HEK293 (cell line): ENCODE measurements around the gene CEP57L1.

Experiments
- CTCF ChIA-PET: fragments of 350-600 bp; formaldehyde crosslinking; extraction: SDS; loops from one replicate; lab custom pipeline; 2021; ENCODE audit warnings: antibody characterized with exemption; lab: Yijun Ruan, JAX
- POLR2A ChIA-PET: fragments of 300-600 bp; formaldehyde crosslinking; extraction: SDS; loops from one replicate; lab custom pipeline; 2020; ENCODE audit warnings: antibody characterized with exemption, inconsistent platforms; lab: Yijun Ruan, JAX
- H3K27ac ChIP-seq: fragments of 200-500 bp; sonication (Bioruptor generic); 2 replicates; pipeline ENCODE4 v1.5.1; 2014; ENCODE audit warnings: low read depth, low read length, control low read depth, inconsistent platforms; ENCODE audit errors: extremely low read depth
- H3K36me3 ChIP-seq, 2 experiments: fragments of 200-500 bp in 1 of 2; sonication (Bioruptor generic) in 1 of 2; 1 replicate in 1 of 2; 2 replicates in 1 of 2; pipeline ENCODE4 v1.5.1; 2014 to 2017; ENCODE audit warnings: inconsistent platforms in 2 of 2, low read length in 2 of 2; ENCODE audit not compliant: control insufficient read depth in 2 of 2, insufficient read depth in 1 of 2
- H3K4me1 ChIP-seq: fragments of 200-500 bp; sonication (Bioruptor generic); 2 replicates; pipeline ENCODE4 v1.5.1; 2014; ENCODE audit warnings: mild to moderate bottlenecking, low read length, inconsistent platforms; ENCODE audit not compliant: control insufficient read depth, insufficient read depth
- H3K4me3 ChIP-seq: 2 replicates; pipeline ENCODE4 v1.5.1; 2011; ENCODE audit warnings: low read depth, mild to moderate bottlenecking, control low read depth, low read length, moderate library complexity
- H3K9me3 ChIP-seq: fragments of 200-500 bp; sonication (Bioruptor generic); 2 replicates; pipeline ENCODE4 v1.5.1; 2014; ENCODE audit warnings: low read depth, low read length, inconsistent platforms; ENCODE audit not compliant: control insufficient read depth, insufficient read depth
- FEZF1 ChIP-seq: fragments of 450-650 bp; formaldehyde crosslinking; IDR thresholded peaks from 2 replicates; pipeline ENCODE4 v1.5.1; 2016; ENCODE audit warnings: missing biosample characterization, missing genetic modification characterization
- GLI4 ChIP-seq: fragments of 450-650 bp; formaldehyde crosslinking; IDR thresholded peaks from 2 replicates; pipeline ENCODE4 v1.5.1; 2016; ENCODE audit warnings: missing biosample characterization, missing genetic modification characterization
- IKZF3 ChIP-seq: fragments of 450-650 bp; IDR thresholded peaks from 2 replicates; pipeline ENCODE4 v1.5.0; 2018; ENCODE audit warnings: missing biosample characterization, mild to moderate bottlenecking, missing genetic modification characterization, moderate library complexity
- KLF10 ChIP-seq: fragments of 450-650 bp; IDR thresholded peaks from 2 replicates; pipeline ENCODE4 v1.5.1; 2018; ENCODE audit warnings: missing biosample characterization, mild to moderate bottlenecking, missing genetic modification characterization
- WT1 ChIP-seq: fragments of 450-650 bp; formaldehyde crosslinking; IDR thresholded peaks from 2 replicates; pipeline ENCODE4 v1.5.1; 2016; ENCODE audit warnings: missing biosample characterization, missing genetic modification characterization
- YY2 ChIP-seq: fragments of 450-650 bp; formaldehyde crosslinking; IDR thresholded peaks from 2 replicates; pipeline ENCODE4 v1.5.1; 2016; ENCODE audit warnings: missing biosample characterization, missing genetic modification characterization
- ZBTB1 ChIP-seq: fragments of 450-650 bp; formaldehyde crosslinking; IDR thresholded peaks from 2 replicates; pipeline ENCODE4 v1.5.1; 2016; ENCODE audit warnings: missing biosample characterization, missing genetic modification characterization
- ZEB2 ChIP-seq: fragments of 450-650 bp; formaldehyde crosslinking; IDR thresholded peaks from 2 replicates; pipeline ENCODE4 v1.5.1; 2016; ENCODE audit warnings: missing biosample characterization, missing genetic modification characterization
- ZNF138 ChIP-seq: fragments of 450-650 bp; formaldehyde crosslinking; IDR thresholded peaks from 2 replicates; pipeline ENCODE4 v1.5.1; 2016; ENCODE audit warnings: missing biosample characterization, missing genetic modification characterization, borderline replicate concordance
- ZNF140 ChIP-seq: fragments of 450-650 bp; formaldehyde crosslinking; IDR thresholded peaks from 2 replicates; pipeline ENCODE4 v1.5.1; 2016; ENCODE audit warnings: missing biosample characterization, missing genetic modification characterization
- ZNF155 ChIP-seq: fragments of 450-650 bp; formaldehyde crosslinking; IDR thresholded peaks from 2 replicates; pipeline ENCODE4 v1.5.1; 2016; ENCODE audit warnings: missing biosample characterization, missing genetic modification characterization
- ZNF184 ChIP-seq: fragments of 450-650 bp; IDR thresholded peaks from 2 replicates; pipeline ENCODE4 v1.5.1; 2018; ENCODE audit warnings: missing biosample characterization, mild to moderate bottlenecking, missing genetic modification characterization
- ZNF24 ChIP-seq: fragments of 450-650 bp; formaldehyde crosslinking; IDR thresholded peaks from 2 replicates; pipeline ENCODE4 v1.5.1; 2016; ENCODE audit warnings: missing biosample characterization, missing genetic modification characterization
- ZNF266 ChIP-seq: fragments of 450-650 bp; formaldehyde crosslinking; IDR thresholded peaks from 2 replicates; pipeline ENCODE4 v1.5.1; 2016; ENCODE audit warnings: missing biosample characterization, missing genetic modification characterization, low read depth
- ZNF274 ChIP-seq, 2 experiments: fragments of 200-500 bp in 1 of 2; fragments of 450-650 bp in 1 of 2; sonication (Bioruptor generic) in 1 of 2; formaldehyde crosslinking in 1 of 2; IDR thresholded peaks; 2 replicates each; pipeline versions ENCODE4 v1.5.1 to v1.6.1; 2014 to 2016; ENCODE audit warnings: borderline replicate concordance in 1 of 2, inconsistent platforms in 1 of 2, low read length in 1 of 2, missing biosample characterization in 1 of 2, missing genetic modification characterization in 1 of 2
- ZNF335 ChIP-seq: fragments of 450-650 bp; formaldehyde crosslinking; conservative IDR thresholded peaks from 2 replicates; pipeline ENCODE4 v1.5.1; 2016; ENCODE audit warnings: missing biosample characterization, missing genetic modification characterization
- ZNF416 ChIP-seq: fragments of 450-650 bp; formaldehyde crosslinking; IDR thresholded peaks from 2 replicates; pipeline ENCODE4 v1.5.1; 2016; ENCODE audit warnings: missing biosample characterization, missing genetic modification characterization
- ZNF423 ChIP-seq: fragments of 450-650 bp; formaldehyde crosslinking; IDR thresholded peaks from 2 replicates; pipeline ENCODE4 v1.5.1; 2016; ENCODE audit warnings: missing biosample characterization, missing genetic modification characterization
- ZNF426 ChIP-seq: fragments of 450-650 bp; formaldehyde crosslinking; IDR thresholded peaks from 2 replicates; pipeline ENCODE4 v1.5.1; 2017; ENCODE audit warnings: missing biosample characterization, missing genetic modification characterization, mild to moderate bottlenecking, inconsistent platforms, moderate library complexity
- ZNF433 ChIP-seq: fragments of 450-650 bp; formaldehyde crosslinking; IDR thresholded peaks from 2 replicates; pipeline ENCODE4 v1.5.1; 2016; ENCODE audit warnings: missing biosample characterization, missing genetic modification characterization, low read depth
- ZNF501 ChIP-seq: fragments of 450-650 bp; formaldehyde crosslinking; IDR thresholded peaks from 2 replicates; pipeline ENCODE4 v1.5.1; 2016; ENCODE audit warnings: missing biosample characterization, missing genetic modification characterization
- ZNF530 ChIP-seq: fragments of 450-650 bp; formaldehyde crosslinking; IDR thresholded peaks from 2 replicates; pipeline ENCODE4 v1.5.1; 2016; ENCODE audit warnings: low read depth, missing biosample characterization, missing genetic modification characterization
- ZNF555 ChIP-seq: fragments of 450-650 bp; formaldehyde crosslinking; conservative IDR thresholded peaks from 2 replicates; pipeline ENCODE4 v1.5.1; 2017; ENCODE audit warnings: missing biosample characterization, mild to moderate bottlenecking, missing genetic modification characterization, inconsistent platforms
- ZNF571 ChIP-seq: fragments of 450-650 bp; formaldehyde crosslinking; IDR thresholded peaks from 2 replicates; pipeline ENCODE4 v1.5.0; 2017; ENCODE audit warnings: missing biosample characterization, missing genetic modification characterization
- ZNF660 ChIP-seq: fragments of 450-650 bp; IDR thresholded peaks from 2 replicates; pipeline ENCODE4 v1.5.1; 2018; ENCODE audit warnings: missing biosample characterization, mild to moderate bottlenecking, missing genetic modification characterization
- ZNF664 ChIP-seq: fragments of 450-650 bp; formaldehyde crosslinking; IDR thresholded peaks from 2 replicates; pipeline ENCODE4 v1.5.1; 2016; ENCODE audit warnings: missing biosample characterization, missing genetic modification characterization
- ZNF747 ChIP-seq: fragments of 450-650 bp; formaldehyde crosslinking; IDR thresholded peaks from 2 replicates; pipeline ENCODE4 v1.5.1; 2016; ENCODE audit warnings: missing biosample characterization, missing genetic modification characterization
- ZNF76 ChIP-seq: fragments of 450-650 bp; formaldehyde crosslinking; IDR thresholded peaks from 2 replicates; pipeline ENCODE4; 2016; ENCODE audit warnings: low read depth, missing biosample characterization, missing genetic modification characterization, borderline replicate concordance
- ZNF776 ChIP-seq: fragments of 450-650 bp; formaldehyde crosslinking; IDR thresholded peaks from 2 replicates; pipeline ENCODE4 v1.5.0; 2017; ENCODE audit warnings: missing biosample characterization, missing genetic modification characterization, borderline replicate concordance
- ZNF777 ChIP-seq: fragments of 450-650 bp; formaldehyde crosslinking; IDR thresholded peaks from 2 replicates; pipeline ENCODE4 v1.5.1; 2017; ENCODE audit warnings: missing biosample characterization, missing genetic modification characterization, borderline replicate concordance
- TF ChIP-seq, protein P1 (sequence below): fragments of 450-650 bp; formaldehyde crosslinking; IDR thresholded peaks from 2 replicates; pipeline ENCODE4 v1.5.1; 2017; ENCODE audit warnings: missing biosample characterization, missing genetic modification characterization
- TF ChIP-seq, protein P2 (sequence below): fragments of 450-650 bp; formaldehyde crosslinking; IDR thresholded peaks from 2 replicates; pipeline ENCODE4; 2016; ENCODE audit warnings: missing biosample characterization, missing genetic modification characterization
- TF ChIP-seq, protein P3 (sequence below): fragments of 450-650 bp; formaldehyde crosslinking; IDR thresholded peaks from 2 replicates; pipeline ENCODE4 v1.5.1; 2016; ENCODE audit warnings: missing biosample characterization, missing genetic modification characterization, borderline replicate concordance

The CEP57L1 gene

DNA sequence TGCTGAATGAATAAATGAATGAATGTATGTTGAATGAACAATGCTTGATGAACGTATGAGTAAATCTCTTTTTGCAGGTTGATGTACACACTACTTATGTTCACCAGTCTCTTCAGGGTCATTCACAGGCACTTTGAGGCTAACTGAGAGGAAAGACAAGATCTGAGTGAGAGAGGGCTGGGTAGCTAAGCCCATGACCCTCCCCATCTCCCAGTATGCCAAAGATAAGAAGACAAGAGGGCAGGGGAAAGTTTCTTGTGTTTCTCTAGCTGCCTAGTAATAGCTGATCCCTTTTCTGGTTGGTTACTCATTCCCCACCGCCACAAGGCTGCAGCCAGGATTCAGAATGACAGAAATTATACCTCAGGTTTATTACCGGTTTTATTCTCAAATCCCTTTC, 90.7 kb downstream of the CEP57L1 start:
- Histone ChIP-seq H3K36me3 (no peaks in the 10 kb centered on the region), H3K4me3 (no peak overlapping the region), H3K27ac (no peak overlapping the region), H3K9me3 (no peaks in the 10 kb centered on the region), H3K4me1 (no peaks in the 10 kb centered on the region)
- POLR2A ChIA-PET: interaction anchor here (0.6 kb wide), 1 partner anchor 306 kb away, joined by 5 read pairs; no protein-coding TSS in a partner anchor
- CTCF ChIA-PET: interaction anchor here (0.5 to 3.9 kb wide), 6 partner anchors 180 to 918 kb away, joined by 3 to 89 read pairs (median 4); partner anchors contain the start of gene CD164
- TF ChIP-seq ZNF664 (tag by site-specific recombination) (no peak), ZNF530 (tag by site-specific recombination) (no peak), ZNF184 (no peak), ZNF416 (no peak), ZNF266 (no peak), ZNF76 (no peak), ZNF426 (tag by site-specific recombination) (no peak), ZNF747 (tag by site-specific recombination) (no peak), ZNF155 (tag by site-specific recombination) (no peak), WT1 (tag by site-specific recombination) (no peak), ZNF24 (tag by site-specific recombination) (no peak), ZNF423 (tag by site-specific recombination) (no peak), ZBTB1 (no peak)
- TF ChIP-seq, protein P1, sequence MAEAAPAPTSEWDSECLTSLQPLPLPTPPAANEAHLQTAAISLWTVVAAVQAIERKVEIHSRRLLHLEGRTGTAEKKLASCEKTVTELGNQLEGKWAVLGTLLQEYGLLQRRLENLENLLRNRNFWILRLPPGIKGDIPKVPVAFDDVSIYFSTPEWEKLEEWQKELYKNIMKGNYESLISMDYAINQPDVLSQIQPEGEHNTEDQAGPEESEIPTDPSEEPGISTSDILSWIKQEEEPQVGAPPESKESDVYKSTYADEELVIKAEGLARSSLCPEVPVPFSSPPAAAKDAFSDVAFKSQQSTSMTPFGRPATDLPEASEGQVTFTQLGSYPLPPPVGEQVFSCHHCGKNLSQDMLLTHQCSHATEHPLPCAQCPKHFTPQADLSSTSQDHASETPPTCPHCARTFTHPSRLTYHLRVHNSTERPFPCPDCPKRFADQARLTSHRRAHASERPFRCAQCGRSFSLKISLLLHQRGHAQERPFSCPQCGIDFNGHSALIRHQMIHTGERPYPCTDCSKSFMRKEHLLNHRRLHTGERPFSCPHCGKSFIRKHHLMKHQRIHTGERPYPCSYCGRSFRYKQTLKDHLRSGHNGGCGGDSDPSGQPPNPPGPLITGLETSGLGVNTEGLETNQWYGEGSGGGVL (tag by site-specific recombination): no peak

DNA sequence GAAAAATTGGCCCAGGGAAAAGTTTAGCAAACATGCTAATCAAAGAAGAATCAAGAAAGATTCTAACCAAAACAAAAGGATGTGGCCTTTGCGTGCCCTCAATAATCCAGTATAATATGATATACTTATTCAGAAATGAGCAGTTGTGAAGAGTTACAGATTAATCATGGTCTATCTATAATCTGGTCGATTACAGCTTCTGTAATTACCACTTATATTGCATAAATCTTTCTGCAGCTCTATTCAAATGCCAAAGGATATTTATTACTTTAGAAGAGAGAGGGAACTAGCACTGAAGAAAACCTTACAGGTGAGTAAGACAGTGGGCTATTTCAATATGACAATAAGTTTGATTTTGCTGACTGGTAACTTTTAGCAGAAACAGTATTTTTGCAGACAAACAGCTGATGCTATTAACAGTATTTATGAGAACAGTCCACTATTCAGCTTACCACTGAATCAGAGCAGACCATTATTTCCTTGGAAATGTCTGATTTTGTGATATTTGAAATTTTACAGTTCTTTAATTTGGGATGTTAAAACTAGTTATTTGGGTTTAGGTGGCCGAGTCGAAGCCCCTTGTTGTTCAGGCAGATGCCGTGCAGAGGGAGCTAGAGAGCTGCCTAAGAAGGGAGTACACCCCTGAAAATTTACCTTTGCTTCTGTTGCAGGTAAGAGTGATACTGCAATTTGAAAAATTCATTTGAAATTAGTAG, 92.2 kb downstream of the CEP57L1 start:
- Histone ChIP-seq H3K36me3 (no peaks in the 10 kb centered on the region), H3K27ac (no peak overlapping the region), H3K9me3 (no peaks in the 10 kb centered on the region), H3K4me3 (no peak overlapping the region), H3K4me1 (no peaks in the 10 kb centered on the region)
- ChIA-PET CTCF (interaction anchor here (0.6 to 3.9 kb wide), 55 partner anchors 8 to 1024 kb away, joined by 3 to 89 read pairs (median 4); partner anchors contain the start of gene CD164), POLR2A (interaction anchor here (0.6 to 1.0 kb wide), 2 partner anchors 106 to 195 kb away, joined by 3 to 9 read pairs; partner anchors contain the start of gene CD164)
- TF ChIP-seq ZNF274 (IDR thresholded peaks at IDR 0.05; ENCODE audit: low read length) (no peak), ZNF274 (tag by site-specific recombination; IDR thresholded peaks at IDR 0.05; ENCODE audit: borderline replicate concordance) (no peak), YY2 (tag by site-specific recombination) (no peak), ZNF777 (no peak), ZNF501 (no peak), FEZF1 (tag by site-specific recombination) (peak; percentile 18; the same call in 1 of the 2 replicates), ZNF776 (tag by site-specific recombination) (no peak), ZEB2 (0 out of 2 replicates have a peak, but pooled peaks have one; percentile 47), ZNF660 (tag by site-specific recombination) (0 out of 2 replicates have a peak, but pooled peaks have one; percentile 24), KLF10 (tag by site-specific recombination) (no peak), ZNF155 (tag by site-specific recombination) (no peak), ZNF138 (tag by site-specific recombination) (no peak), ZNF335 (tag by site-specific recombination) (peak; percentile 49), GLI4 (tag by site-specific recombination) (no peak), ZNF433 (no peak), ZNF555 (tag by site-specific recombination) (no peak), ZNF571 (no peak), ZNF140 (no peak), IKZF3 (no peak)
- TF ChIP-seq, protein P2, sequence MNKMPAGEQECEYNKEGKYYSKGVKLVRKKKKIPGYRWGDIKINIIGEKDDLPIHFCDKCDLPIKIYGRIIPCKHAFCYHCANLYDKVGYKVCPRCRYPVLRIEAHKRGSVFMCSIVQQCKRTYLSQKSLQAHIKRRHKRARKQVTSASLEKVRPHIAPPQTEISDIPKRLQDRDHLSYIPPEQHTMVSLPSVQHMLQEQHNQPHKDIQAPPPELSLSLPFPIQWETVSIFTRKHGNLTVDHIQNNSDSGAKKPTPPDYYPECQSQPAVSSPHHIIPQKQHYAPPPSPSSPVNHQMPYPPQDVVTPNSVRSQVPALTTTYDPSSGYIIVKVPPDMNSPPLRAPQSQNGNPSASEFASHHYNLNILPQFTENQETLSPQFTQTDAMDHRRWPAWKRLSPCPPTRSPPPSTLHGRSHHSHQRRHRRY: no peak
- TF ChIP-seq, protein P3, sequence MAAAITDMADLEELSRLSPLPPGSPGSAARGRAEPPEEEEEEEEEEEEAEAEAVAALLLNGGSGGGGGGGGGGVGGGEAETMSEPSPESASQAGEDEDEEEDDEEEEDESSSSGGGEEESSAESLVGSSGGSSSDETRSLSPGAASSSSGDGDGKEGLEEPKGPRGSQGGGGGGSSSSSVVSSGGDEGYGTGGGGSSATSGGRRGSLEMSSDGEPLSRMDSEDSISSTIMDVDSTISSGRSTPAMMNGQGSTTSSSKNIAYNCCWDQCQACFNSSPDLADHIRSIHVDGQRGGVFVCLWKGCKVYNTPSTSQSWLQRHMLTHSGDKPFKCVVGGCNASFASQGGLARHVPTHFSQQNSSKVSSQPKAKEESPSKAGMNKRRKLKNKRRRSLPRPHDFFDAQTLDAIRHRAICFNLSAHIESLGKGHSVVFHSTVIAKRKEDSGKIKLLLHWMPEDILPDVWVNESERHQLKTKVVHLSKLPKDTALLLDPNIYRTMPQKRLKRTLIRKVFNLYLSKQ: no peak
